Activated T-cell treated with anti-CD3 and anti-CD28 coated beads, Interleukin-2, amount 50 U/mL, for 48 hours (primary cell): ENCODE measurements around the gene NAA10.

Source experiments
- DNase-seq, 2 experiments: peaks; one replicate each; pipeline ENCODE4 v3.0.0-alpha.2; 2020

NAA10 gene

GRCh38 chrX:153881281-153881680 lies 53.6 kb downstream of the NAA10 start:
- no peak for DNase-seq

DNA sequence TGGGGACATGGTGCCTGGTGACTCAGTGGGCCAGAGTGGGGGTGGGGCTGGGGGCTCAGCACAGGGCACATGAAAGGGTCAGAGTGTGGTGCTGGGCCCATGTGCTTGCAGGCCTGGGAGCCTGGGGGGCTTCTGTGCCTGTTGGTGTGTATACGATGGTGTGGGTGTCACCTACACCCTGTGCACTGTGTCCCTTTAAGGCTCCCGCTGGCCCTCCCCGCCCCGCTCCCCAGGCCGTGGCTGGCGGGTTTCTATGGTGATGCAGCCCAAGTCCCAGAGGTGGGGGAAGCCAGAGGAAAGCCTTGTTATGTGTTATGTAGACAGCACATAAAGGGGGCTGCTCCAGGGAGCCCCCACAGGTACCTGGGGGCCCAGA lies 54.4 kb downstream of the NAA10 start:
- no peak for DNase-seq

DNA sequence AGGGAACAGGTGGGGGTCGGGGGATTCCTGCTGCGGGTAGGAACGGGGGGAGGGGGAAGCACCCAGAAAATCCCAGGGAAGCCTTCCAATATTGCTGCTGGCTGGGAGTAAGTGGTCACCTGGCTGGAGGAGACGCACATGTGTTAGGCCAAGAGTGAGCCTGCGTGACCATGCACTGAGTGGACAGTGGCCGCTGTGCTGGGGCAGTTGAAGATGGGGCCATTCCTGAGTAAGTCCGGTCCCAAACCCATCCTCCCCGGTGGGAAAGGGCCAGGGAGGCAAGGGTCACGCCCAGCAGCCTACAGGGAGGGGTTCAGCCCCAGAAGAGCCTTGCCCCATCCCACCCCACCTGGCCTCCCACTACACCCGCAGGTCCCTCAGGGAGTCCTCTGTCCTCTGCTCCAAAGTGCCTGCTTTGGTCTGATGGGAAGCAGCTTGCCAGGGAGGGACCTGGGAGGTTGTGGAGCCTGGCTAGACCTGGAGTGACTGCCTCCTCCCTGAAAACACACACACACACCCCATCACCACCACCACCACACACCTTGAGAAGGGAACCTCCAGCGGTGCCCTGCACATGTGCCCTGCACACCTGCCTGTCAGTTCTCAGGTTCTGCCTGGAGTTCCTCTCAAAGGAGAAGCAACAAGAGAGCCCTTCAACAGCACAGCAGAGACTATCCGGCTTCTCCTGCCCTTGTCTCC lies 54.9 kb downstream of the NAA10 start:
- DNase-seq, result no peak
